H9 (cell line): ENCODE measurements around the gene TRIM54. TPM values are rescaled to one million over a fixed set of nuclear protein-coding genes. Genes with fewer than 3 reads are reported as not detected.
A peak's percentile ranks its signal among the peaks of the same experiment; 100 is the strongest.

Experiments
- DNase-seq: peaks from one replicate; pipeline ENCODE4 v3.0.0-alpha.2; 2017
- H2AFZ ChIP-seq: one replicate; pipeline ENCODE4 v1.6.1; 2013; ENCODE audit warnings: mild to moderate bottlenecking, low read length, control low read depth, moderate library complexity
- H2AK5ac ChIP-seq: 2 replicates; pipeline ENCODE4 v1.6.1; 2013; ENCODE audit warnings: low read length, control low read depth, mixed read lengths; ENCODE audit not compliant: insufficient read length
- H2BK120ac ChIP-seq: one replicate; pipeline ENCODE4 v1.6.1; 2013; ENCODE audit warnings: low read depth, mild to moderate bottlenecking, low read length, control low read depth, inconsistent platforms; ENCODE audit not compliant: poor library complexity, severe bottlenecking
- H2BK12ac ChIP-seq: 2 replicates; pipeline ENCODE4 v1.6.1; 2013; ENCODE audit warnings: low read length, control low read depth, mixed read lengths, low read depth; ENCODE audit not compliant: insufficient read length
- H2BK15ac ChIP-seq: 2 replicates; pipeline ENCODE4 v1.6.1; 2013; ENCODE audit warnings: low read depth, low read length, control low read depth
- H2BK20ac ChIP-seq: one replicate; pipeline ENCODE4 v1.6.1; 2013; ENCODE audit warnings: low read depth, mild to moderate bottlenecking, low read length, control low read depth, inconsistent platforms; ENCODE audit not compliant: poor library complexity, severe bottlenecking
- H2BK5ac ChIP-seq: 2 replicates; pipeline ENCODE4 v1.6.1; 2013; ENCODE audit warnings: low read length, control low read depth, mixed read lengths; ENCODE audit not compliant: insufficient read length
- H3K14ac ChIP-seq: 2 replicates; pipeline ENCODE4 v1.6.1; 2013; ENCODE audit warnings: low read length, control low read depth; ENCODE audit not compliant: insufficient read depth
- H3K18ac ChIP-seq: 2 replicates; pipeline ENCODE4 v1.6.1; 2013; ENCODE audit warnings: low read depth, mild to moderate bottlenecking, mixed read lengths, low read length, control low read depth; ENCODE audit not compliant: insufficient read length
- H3K23ac ChIP-seq: 2 replicates; pipeline ENCODE4 v1.6.1; 2013; ENCODE audit warnings: low read length, control low read depth, mixed read lengths, low read depth; ENCODE audit not compliant: insufficient read length
- H3K23me2 ChIP-seq: 2 replicates; pipeline ENCODE4 v1.6.1; 2013; ENCODE audit warnings: low read depth, mild to moderate bottlenecking, mixed read lengths, low read length, control low read depth; ENCODE audit not compliant: insufficient read length, poor library complexity, severe bottlenecking
- H3K27ac ChIP-seq: 2 replicates; pipeline ENCODE4 v1.5.1; 2013; ENCODE audit warnings: low read length, control low read depth, mixed read lengths, low read depth; ENCODE audit not compliant: insufficient read length
- H3K27me3 ChIP-seq: 2 replicates; pipeline ENCODE4 v1.6.1; 2013; ENCODE audit warnings: low read length, control low read depth, inconsistent platforms; ENCODE audit not compliant: insufficient read depth
- H3K4ac ChIP-seq: 2 replicates; pipeline ENCODE4 v1.6.1; 2013; ENCODE audit warnings: low read depth, mild to moderate bottlenecking, control low read depth, inconsistent platforms, low read length, moderate library complexity
- H3K4me1 ChIP-seq: 2 replicates; pipeline ENCODE4 v1.6.1; 2013; ENCODE audit warnings: low read length, control low read depth, inconsistent platforms; ENCODE audit not compliant: insufficient read depth
- H3K4me2 ChIP-seq: 2 replicates; pipeline ENCODE4 v1.6.1; 2013; ENCODE audit warnings: low read length, control low read depth, mixed read lengths; ENCODE audit not compliant: insufficient read length, insufficient read depth
- H3K56ac ChIP-seq: 2 replicates; pipeline ENCODE4 v1.6.1; 2013; ENCODE audit warnings: low read depth, mild to moderate bottlenecking, mixed read lengths, low read length, control low read depth; ENCODE audit not compliant: insufficient read length
- H3K79me1 ChIP-seq: 2 replicates; pipeline ENCODE4 v1.6.1; 2013; ENCODE audit warnings: low read depth, mild to moderate bottlenecking, moderate library complexity, low read length, control low read depth, inconsistent platforms; ENCODE audit not compliant: insufficient read depth, poor library complexity, severe bottlenecking
- H3K79me2 ChIP-seq: 2 replicates; pipeline ENCODE4 v1.6.1; 2013; ENCODE audit warnings: low read length, control low read depth, inconsistent platforms; ENCODE audit not compliant: insufficient read depth
- H3K9ac ChIP-seq: 2 replicates; pipeline ENCODE4 v1.6.1; 2013; ENCODE audit warnings: low read length, control low read depth, mixed read lengths; ENCODE audit not compliant: insufficient read length; ENCODE audit errors: extremely low read depth
- H3K9me3 ChIP-seq: one replicate; pipeline ENCODE4 v1.6.1; 2013; ENCODE audit warnings: low read depth, low read length, inconsistent platforms; ENCODE audit not compliant: control insufficient read depth
- H3T11ph ChIP-seq: one replicate; pipeline ENCODE4 v1.6.1; 2013; ENCODE audit warnings: mild to moderate bottlenecking, low read length, control low read depth, inconsistent platforms
- H4K20me1 ChIP-seq: one replicate; pipeline ENCODE4 v1.6.1; 2013; ENCODE audit not compliant: control insufficient read depth, insufficient read length, insufficient read depth
- H4K5ac ChIP-seq: 2 replicates; pipeline ENCODE4 v1.6.1; 2013; ENCODE audit warnings: low read depth, mild to moderate bottlenecking, mixed read lengths, low read length, control low read depth; ENCODE audit not compliant: insufficient read length
- H4K8ac ChIP-seq: replicated peaks from 2 replicates; pipeline ENCODE4 v1.6.1; 2013; ENCODE audit warnings: low read length, control low read depth, mixed read lengths, low read depth; ENCODE audit not compliant: insufficient read length
- H4K91ac ChIP-seq: 2 replicates; pipeline ENCODE4 v1.6.1; 2013; ENCODE audit warnings: low read depth, mild to moderate bottlenecking, moderate library complexity, mixed read lengths, low read length, control low read depth; ENCODE audit not compliant: insufficient read length
- H3K27ac Mint-ChIP-seq, 3 experiments: 2 replicates in 2 of 3; 3 replicates in 1 of 3; pipeline ENCODE4 v1.8.0; 2020 to 2021; ENCODE audit warnings: mixed read lengths in 3 of 3, mild to moderate bottlenecking in 1 of 3, moderate library complexity in 1 of 3
- H3K27me3 Mint-ChIP-seq: 2 replicates; pipeline ENCODE4 v1.8.0; 2021; ENCODE audit warnings: low read depth, mild to moderate bottlenecking, moderate library complexity, mixed read lengths
- H3K36me3 Mint-ChIP-seq, 3 experiments: 2 replicates in 2 of 3; 3 replicates in 1 of 3; pipeline ENCODE4 v1.8.0; 2020 to 2021; ENCODE audit warnings: low read depth in 3 of 3, mixed read lengths in 3 of 3; ENCODE audit not compliant: insufficient read depth in 1 of 3
- H3K4me1 Mint-ChIP-seq, 2 experiments: 2 replicates each; pipeline ENCODE4 v1.8.0; 2020; ENCODE audit warnings: mixed read lengths in 2 of 2
- H3K4me3 Mint-ChIP-seq, 2 experiments: 2 replicates in 1 of 2; 3 replicates in 1 of 2; pipeline ENCODE4 v1.8.0; 2020 to 2021; ENCODE audit warnings: mild to moderate bottlenecking in 2 of 2, mixed read lengths in 2 of 2, moderate library complexity in 1 of 2
- H3K9me3 Mint-ChIP-seq, 2 experiments: 2 replicates in 1 of 2; 3 replicates in 1 of 2; pipeline ENCODE4 v1.8.0; 2020; ENCODE audit warnings: mild to moderate bottlenecking in 2 of 2, mixed read lengths in 2 of 2, moderate library complexity in 1 of 2
- CTCF ChIP-seq: fragments of 200-600 bp; sonication (generic); conservative IDR thresholded peaks from 3 replicates; pipeline ENCODE4 v1.8.0; 2021; ENCODE audit warnings: antibody characterized with exemption, mild to moderate bottlenecking
- WGBS: extraction: QIAGEN DNeasy Blood & Tissue Kit; methylation state at CpG from one replicate; pipeline ENCODE4 v1.1.7; 2013; ENCODE audit warnings: missing lambda C conversion rate, low lambda C conversion rate, mixed read lengths; ENCODE audit not compliant: insufficient read length; ENCODE audit errors: extremely low coverage; 5-methylcytosine and 5-hydroxymethylcytosine counted together
- long read RNA-seq: library from polyadenylated mRNA; unstranded; transcript quantifications from one replicate; pipeline ENCODE4 v2.0.0, GENCODE V29; 2020
- total RNA-seq: library from RNA; stranded (reverse); gene quantifications from 2 replicates; pipeline ENCODE4 v1.2.1, GENCODE V29; 2021

TRIM54 gene
- 4.6 and 5.0 TPM in 2 replicates for total RNA-seq
- long read RNA-seq, transcript TRIM54-202 (9 exons, 1,967 nt) = major isoform, 30 of 44 reads
- long read RNA-seq, partial matches to known transcripts = 1 of 44 reads
- long read RNA-seq, other reads (novel, unspliced or antisense) = 10 of 44 reads

GRCh38 chr2:27281855-27282559 lies at the start of gene TRIM54:
TSS of gene TRIM54 (plus strand) at chr2:27282429. CDS start at chr2:27282732, 303 bp downstream.
- H3K9me3 Mint-ChIP-seq = no peaks in the 10 kb centered on the region
- Histone ChIP-seq H3K4me2 (peak within 1 kb of the TSS; percentile 66), H3T11ph (no peak within 1 kb of the TSS), H3K27ac (no peak within 1 kb of the TSS), H3K56ac (no peak within 1 kb of the TSS), H2AFZ (no peak within 1 kb of the TSS), H3K14ac (peak within 1 kb of the TSS; percentile 71), H3K9ac (no peak within 1 kb of the TSS), H3K27me3 (no peaks in the 10 kb centered on the region), H3K4ac (no peak within 1 kb of the TSS), H4K20me1 (no peaks in the 10 kb centered on the region), H3K79me1 (no peaks in the 10 kb centered on the region), H3K4me1 (peaks cover 13% of the 10 kb centered on the region; the same call in 1 of the 2 replicates), H2BK120ac (no peak within 1 kb of the TSS), H3K23me2 (peaks cover 6% of the 10 kb centered on the region), H4K8ac (no peak within 1 kb of the TSS), H3K9me3 (no peaks in the 10 kb centered on the region), H3K18ac (peak within 1 kb of the TSS; percentile 64), H3K23ac (no peak within 1 kb of the TSS), H2AK5ac (no peak within 1 kb of the TSS), H4K5ac (peak within 1 kb of the TSS; percentile 18), H4K91ac (no peak within 1 kb of the TSS), H2BK15ac (no peak within 1 kb of the TSS), H2BK20ac (no peak within 1 kb of the TSS), H2BK5ac (no peak within 1 kb of the TSS), H2BK12ac (no peak within 1 kb of the TSS), H3K79me2 (no peaks in the 10 kb centered on the region)
- peaks cover 45% of the 10 kb centered on the region for H3K27me3 Mint-ChIP-seq
- H3K4me3 Mint-ChIP-seq = peak within 1 kb of the TSS; percentile 54 to 71
- no CpG with 5 or more reads among the region's 5 CpGs for WGBS
- H3K27ac Mint-ChIP-seq = peak within 1 kb of the TSS; percentile 35 to 91 (median 66); a peak in 5 of 7 replicates
- no peak for DNase-seq
- peaks cover 60 to 65% of the 10 kb centered on the region in 2 experiments for H3K4me1 Mint-ChIP-seq
- H3K36me3 Mint-ChIP-seq = no peaks in the 10 kb centered on the region
- TF ChIP-seq CTCF = no peak
